Smooth muscle cell (in vitro differentiated cells): ENCODE measurements around the gene MAPK10. TPM values are rescaled to one million over a fixed set of nuclear protein-coding genes. Genes with fewer than 3 reads are reported as not detected.

ENCODE experiments used
- DNase-seq: peaks from one replicate; lab custom pipeline; 2025; ENCODE audit not compliant: unreplicated experiment; lab: John Stamatoyannopoulos, UW
- H2AFZ ChIP-seq: fragments of 200-600 bp; sonication (generic); 2 replicates; pipeline ENCODE4 v1.6.0; 2016; ENCODE audit warnings: antibody characterized with exemption, low read depth, mild to moderate bottlenecking
- H3F3A ChIP-seq: fragments of 200-600 bp; sonication (generic); 2 replicates; pipeline ENCODE4 v1.6.0; 2017; ENCODE audit warnings: antibody characterized with exemption, low read depth
- H3K27ac ChIP-seq: fragments of 200-600 bp; sonication (generic); 2 replicates; pipeline ENCODE4 v1.5.1; 2016; ENCODE audit warnings: low read depth, mild to moderate bottlenecking
- H3K27me3 ChIP-seq: fragments of 200-600 bp; sonication (generic); 2 replicates; pipeline ENCODE4 v1.6.1; 2016; ENCODE audit warnings: low read depth, mild to moderate bottlenecking
- H3K36me3 ChIP-seq: fragments of 200-600 bp; sonication (generic); 2 replicates; pipeline ENCODE4 v1.5.1; 2016; ENCODE audit warnings: low read depth
- H3K4me1 ChIP-seq: fragments of 200-600 bp; sonication (generic); 2 replicates; pipeline ENCODE4 v1.5.1; 2016; ENCODE audit warnings: low read depth
- H3K4me2 ChIP-seq: fragments of 200-600 bp; sonication (generic); 2 replicates; pipeline ENCODE4 v1.6.0; 2016; ENCODE audit warnings: mild to moderate bottlenecking
- H3K4me3 ChIP-seq: fragments of 200-600 bp; sonication (generic); 2 replicates; pipeline ENCODE4 v1.5.1; 2016; ENCODE audit warnings: mild to moderate bottlenecking
- H3K79me2 ChIP-seq: fragments of 200-600 bp; sonication (generic); 2 replicates; pipeline ENCODE4 v1.6.0; 2016; ENCODE audit warnings: low read depth, mild to moderate bottlenecking
- H3K9ac ChIP-seq: fragments of 200-600 bp; sonication (generic); 2 replicates; pipeline ENCODE4 v1.6.0; 2016; ENCODE audit warnings: low read depth
- H3K9me3 ChIP-seq: fragments of 200-600 bp; sonication (generic); replicated peaks from 2 replicates; pipeline ENCODE4 v1.5.1; 2016; ENCODE audit warnings: low read depth
- H4K20me1 ChIP-seq: fragments of 200-600 bp; sonication (generic); 2 replicates; pipeline ENCODE4 v1.6.0; 2016; ENCODE audit warnings: low read depth
- CTCF ChIP-seq: fragments of 200-600 bp; sonication (generic); IDR thresholded peaks from 2 replicates; pipeline ENCODE4 v1.5.1; 2017; ENCODE audit warnings: borderline replicate concordance, mild to moderate bottlenecking, antibody characterized with exemption; ENCODE audit not compliant: insufficient read depth, poor library complexity, severe bottlenecking
- WGBS: methylation state at CpG from one replicate; pipeline ENCODE4 v1.1.7; 2016; ENCODE audit warnings: low lambda C conversion rate; 5-methylcytosine and 5-hydroxymethylcytosine counted together
- polyA plus RNA-seq: library from polyadenylated mRNA; unstranded; fragments of >200 nt; fragmentation: Nextera tagmentation; extraction: Ambion mirVana; gene quantifications from 2 replicates; pipeline ENCODE4 v1.2.1, GENCODE V29; 2016
- total RNA-seq: library from RNA; depleted of rRNA; stranded (reverse); fragments of >200 nt; gene quantifications from 2 replicates; pipeline ENCODE4 v1.2.3, GENCODE V29; 2014

The MAPK10 gene
- total and polyA plus RNA-seq, 2 experiments from 2014 or later: 2.4 to 13.3 TPM

- no peak overlapping the region for H3K4me2 ChIP-seq
- no peak overlapping the region for H2AFZ ChIP-seq
- TF ChIP-seq CTCF: no peak
- WGBS: 80% methylated on average over 2 of the region's 2 CpGs
- no peaks in the 10 kb centered on the region for H3K27me3 ChIP-seq
- DNase-seq: no peak
- H3F3A ChIP-seq: no peaks in the 10 kb centered on the region
- no peak overlapping the region for H3K27ac ChIP-seq
- H3K36me3 ChIP-seq: no peaks in the 10 kb centered on the region
- no peaks in the 10 kb centered on the region for H3K4me1 ChIP-seq
- no peaks in the 10 kb centered on the region for H3K79me2 ChIP-seq
- no peak overlapping the region for H3K4me3 ChIP-seq
- no peaks in the 10 kb centered on the region for H4K20me1 ChIP-seq
- H3K9ac ChIP-seq: no peak overlapping the region
- H3K9me3 ChIP-seq: no peaks in the 10 kb centered on the region
Measured at GRCh38 chr4:86004030-86004429, 355.8 kb downstream of the MAPK10 start.

GRCh38 chr4:86001591-86001990 is 358.3 kb downstream of the MAPK10 start:
- Histone ChIP-seq H3K27ac (no peak overlapping the region), H3K27me3 (no peaks in the 10 kb centered on the region), H3F3A (no peaks in the 10 kb centered on the region), H4K20me1 (no peaks in the 10 kb centered on the region), H3K9ac (no peak overlapping the region), H3K4me2 (no peak overlapping the region), H3K79me2 (no peaks in the 10 kb centered on the region), H3K36me3 (no peaks in the 10 kb centered on the region), H3K4me1 (no peaks in the 10 kb centered on the region), H3K9me3 (no peaks in the 10 kb centered on the region), H3K4me3 (no peak overlapping the region), H2AFZ (no peak overlapping the region)
- TF ChIP-seq CTCF: no peak
- no peak for DNase-seq
- WGBS: 84% methylated on average over 2 of the region's 2 CpGs

DNA sequence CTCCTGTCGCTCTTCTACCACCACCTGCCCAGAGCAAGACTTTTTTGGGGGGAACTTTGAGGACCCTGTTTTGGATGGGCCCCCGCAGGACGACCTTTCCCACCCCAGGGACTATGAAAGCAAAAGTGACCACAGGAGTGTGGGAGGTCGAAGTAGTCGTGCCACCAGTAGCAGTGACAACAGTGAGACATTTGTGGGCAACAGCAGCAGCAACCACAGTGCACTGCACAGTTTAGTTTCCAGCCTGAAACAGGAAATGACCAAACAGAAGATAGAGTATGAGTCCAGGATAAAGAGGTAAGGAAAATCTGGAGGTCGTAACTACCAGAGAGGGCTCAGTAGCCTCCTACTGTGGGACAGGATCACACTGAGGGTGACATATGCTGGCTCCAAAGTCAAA is 364.5 kb downstream of the MAPK10 start:
- Histone ChIP-seq H2AFZ (no peak overlapping the region), H3K9ac (no peak overlapping the region), H3K36me3 (no peaks in the 10 kb centered on the region), H3K4me3 (no peak overlapping the region), H3K9me3 (no peaks in the 10 kb centered on the region), H3K79me2 (no peaks in the 10 kb centered on the region), H3K4me2 (no peak overlapping the region), H3K27ac (no peak overlapping the region), H3K4me1 (no peaks in the 10 kb centered on the region), H3K27me3 (no peaks in the 10 kb centered on the region), H4K20me1 (no peaks in the 10 kb centered on the region), H3F3A (no peaks in the 10 kb centered on the region)
- no peak for DNase-seq
- no peak for TF ChIP-seq CTCF
- 77% methylated on average over 6 of the region's 6 CpGs for WGBS

- Histone ChIP-seq H3K79me2 (no peaks in the 10 kb centered on the region), H4K20me1 (no peaks in the 10 kb centered on the region), H3K4me1 (no peaks in the 10 kb centered on the region), H2AFZ (no peak overlapping the region), H3K9me3 (no peaks in the 10 kb centered on the region), H3K4me2 (no peak overlapping the region), H3K36me3 (no peaks in the 10 kb centered on the region), H3F3A (no peaks in the 10 kb centered on the region), H3K27me3 (no peaks in the 10 kb centered on the region), H3K9ac (no peak overlapping the region), H3K4me3 (no peak overlapping the region), H3K27ac (no peak overlapping the region)
- no peak for DNase-seq
- TF ChIP-seq CTCF: no peak
Measured at GRCh38 chr4:85994576-85994975, 365.3 kb downstream of the MAPK10 start.
